Amniotic epithelial cell (primary cell): ENCODE measurements around the gene MFSD6.
"Not testable (repeated sequence)": the region's sequence is repeated elsewhere in the genome, so short reads cannot be mapped to it uniquely, and the experiment has no call there.

Source experiments
- DNase-seq: peaks from one replicate; pipeline ENCODE4 v3.0.0-alpha.2; 2010; ENCODE audit warnings: low read depth

Gene MFSD6

GRCh38 chr2:190407662-190408537, at the start of gene MFSD6:
MFSD6 (plus strand) TSS chr2:190408355; CDS start chr2:190436030, 27,675 bp downstream.
- DNase-seq: no peak

DNA sequence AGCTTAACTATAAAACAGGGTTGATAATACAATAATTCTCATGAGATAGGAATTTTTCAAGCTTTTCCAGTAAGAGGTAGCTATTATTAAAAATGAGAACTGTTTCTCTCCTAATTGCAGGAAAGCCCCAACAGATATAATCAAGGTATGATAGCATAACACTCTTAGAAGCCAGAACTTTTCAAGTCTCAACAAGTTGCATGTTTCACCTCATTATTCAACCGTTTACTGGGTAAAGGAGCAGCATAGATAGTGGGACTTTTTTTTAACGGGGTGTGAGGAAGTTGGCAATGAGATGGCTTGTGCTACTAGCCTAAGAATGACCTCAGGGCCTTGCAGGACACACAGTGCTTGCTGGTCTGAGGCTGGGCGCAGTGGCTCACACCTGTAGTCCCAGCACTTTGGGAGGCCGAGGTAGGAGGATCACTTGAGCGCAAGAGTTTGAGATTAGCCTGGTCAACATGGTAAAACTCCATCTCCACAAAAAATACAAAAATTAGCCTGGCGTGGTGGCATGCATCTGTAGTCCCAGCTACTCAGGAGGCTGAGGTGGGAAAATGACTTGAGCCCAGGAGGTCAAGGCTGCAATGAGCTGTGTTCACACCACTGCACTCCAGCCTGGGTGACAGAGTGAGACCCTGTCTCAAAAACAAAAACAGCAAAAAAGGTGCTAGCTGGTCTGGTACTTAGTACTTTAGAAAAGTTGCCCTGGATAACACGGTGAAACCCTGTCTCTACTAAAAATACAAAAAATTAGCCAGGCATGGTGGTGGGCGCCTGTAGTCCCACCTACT, 49.3 kb upstream of the MFSD6 start:
- DNase-seq: not testable (repeated sequence)

DNA sequence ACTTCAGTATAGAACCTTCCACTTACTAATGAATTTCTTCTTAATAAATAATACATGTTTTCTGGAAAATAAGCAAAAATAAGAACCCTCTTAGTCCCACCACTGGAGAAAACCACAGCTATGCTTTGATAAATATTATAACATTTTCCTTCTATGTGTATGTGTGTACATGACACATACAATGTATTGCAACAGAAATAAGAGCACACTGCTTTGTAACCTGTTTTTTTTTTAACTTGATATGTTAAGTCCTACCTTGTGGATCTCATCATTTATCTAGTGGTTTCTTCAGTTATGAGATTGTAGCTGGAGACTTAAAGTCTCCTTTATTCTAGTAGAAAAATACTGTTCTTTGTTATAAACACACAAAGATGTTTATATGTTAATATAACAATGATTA, 47.6 kb upstream of the MFSD6 start:
- DNase-seq: peak; percentile 37

GRCh38 chr2:190360965-190361364, 47.2 kb upstream of the MFSD6 start:
- DNase-seq: no peak

- no peak for DNase-seq
Observed at GRCh38 chr2:190361572-190361971, 46.6 kb upstream of the MFSD6 start.

DNA sequence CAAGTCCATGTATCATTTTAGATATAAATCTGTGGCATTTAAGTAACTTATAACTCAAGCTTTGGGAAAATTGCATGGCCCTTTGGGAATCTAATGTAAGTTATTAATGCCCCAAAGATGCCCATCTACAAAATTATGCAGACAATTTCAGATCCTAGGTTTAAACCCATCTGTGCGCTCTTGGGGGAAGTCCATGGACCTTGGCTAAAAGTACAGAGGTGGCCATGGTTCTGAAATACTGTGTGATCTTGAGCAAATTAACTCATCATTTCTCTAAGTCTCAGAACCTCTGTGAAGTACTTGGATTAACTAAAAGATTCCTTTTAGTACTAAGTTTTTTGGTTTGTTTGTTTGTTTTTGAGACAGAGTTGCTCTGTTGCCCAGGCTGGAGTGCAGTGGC, 45.3 kb upstream of the MFSD6 start:
- DNase-seq: no peak

DNA sequence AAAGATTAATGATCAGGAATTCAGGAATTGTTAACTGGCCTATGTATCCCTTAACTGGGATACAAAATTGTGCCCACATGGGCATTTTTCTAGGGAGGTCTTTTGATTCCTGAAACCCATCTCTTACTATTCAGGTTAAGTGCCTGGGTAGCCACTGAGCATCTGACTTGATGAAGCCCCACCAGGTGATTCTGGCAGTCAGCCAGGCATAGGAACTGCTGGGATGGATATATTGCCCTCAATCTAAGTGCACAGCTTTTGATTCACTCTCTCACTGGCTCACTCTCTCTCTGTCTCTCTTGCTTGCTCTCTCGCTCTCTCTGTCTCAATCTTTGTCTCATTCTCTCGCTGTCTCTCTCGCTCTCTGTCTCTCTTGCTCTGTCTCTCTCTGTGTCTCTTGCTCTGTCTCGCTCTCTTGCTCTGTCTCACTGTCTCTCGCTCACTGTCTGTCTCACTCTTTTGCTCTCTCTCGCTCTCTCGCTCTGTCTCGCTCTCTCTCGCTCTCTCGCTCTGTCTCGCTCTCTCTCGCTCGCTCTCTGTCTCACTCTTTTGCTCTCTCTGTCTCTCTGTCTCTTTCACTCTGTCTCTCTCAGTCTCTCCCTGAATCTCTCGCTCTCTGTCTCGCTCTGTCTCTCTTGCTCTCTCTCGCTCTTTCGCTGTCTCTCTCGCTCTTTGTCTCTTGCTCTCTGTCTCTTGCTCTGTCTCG, 42.5 kb upstream of the MFSD6 start:
- no peak for DNase-seq

DNA sequence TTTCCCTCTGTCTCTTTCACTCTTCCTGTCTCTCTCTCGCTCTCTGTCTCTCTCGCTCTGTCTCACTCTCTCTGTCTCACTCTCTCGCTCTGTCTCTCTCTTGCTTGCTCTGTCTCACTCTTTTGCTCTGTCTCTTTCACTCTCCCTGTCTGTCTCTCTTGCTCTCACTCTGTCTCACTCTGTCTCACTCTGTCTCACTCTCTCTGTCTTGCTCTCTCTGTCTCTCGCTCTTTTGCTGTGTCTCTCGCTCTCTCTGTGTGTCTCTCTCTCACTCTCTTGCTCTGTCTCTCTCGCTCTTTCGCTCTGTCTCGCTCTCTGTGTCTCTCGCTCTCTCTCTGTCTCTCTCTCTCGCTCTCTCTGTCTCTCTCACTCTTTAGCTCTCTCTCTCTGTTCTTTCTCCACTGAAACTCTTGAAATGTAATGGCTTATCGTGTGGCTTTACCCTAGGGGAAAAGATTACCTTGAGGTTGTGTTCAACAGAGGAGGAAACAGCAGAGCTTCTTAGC, 41.9 kb upstream of the MFSD6 start:
- no peak for DNase-seq

DNA sequence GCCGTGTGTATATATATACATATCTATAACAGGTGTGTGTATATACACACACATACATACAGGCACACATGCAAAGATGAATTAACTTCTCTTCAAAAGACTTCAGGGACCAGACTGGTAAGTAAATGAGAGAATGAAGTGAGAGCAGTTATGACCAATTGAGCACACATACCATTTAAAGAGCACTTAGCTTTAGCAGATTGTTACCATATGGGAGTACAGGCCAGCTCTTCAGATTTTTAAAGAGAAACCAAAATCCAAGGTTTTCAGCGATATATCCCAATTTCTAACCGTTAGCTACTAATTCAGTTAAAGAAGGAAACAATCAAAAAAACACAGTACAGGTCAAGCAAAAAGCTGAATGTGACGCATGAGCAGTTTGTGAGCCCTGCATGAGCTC, 41.1 kb upstream of the MFSD6 start:
- no peak for DNase-seq

DNA sequence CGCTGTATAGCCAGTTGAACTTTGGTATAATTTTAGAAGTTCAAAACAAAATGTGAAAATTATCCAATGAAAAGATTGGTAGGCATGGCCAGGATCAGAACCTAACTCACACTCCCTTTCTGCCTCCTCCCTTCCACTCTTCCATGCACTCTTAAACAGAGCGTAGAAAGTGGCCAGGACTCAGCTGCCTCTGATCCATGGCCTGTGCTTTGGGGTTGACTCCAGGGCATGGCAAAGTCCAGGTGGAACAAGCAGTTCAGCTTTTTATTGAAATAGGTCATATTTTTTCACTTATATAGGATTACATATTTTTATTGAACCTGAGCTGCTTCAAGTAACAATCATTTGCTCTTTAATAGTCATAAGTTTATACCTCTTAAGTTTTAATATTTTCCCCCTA, 38.5 kb upstream of the MFSD6 start:
- DNase-seq: no peak

DNA sequence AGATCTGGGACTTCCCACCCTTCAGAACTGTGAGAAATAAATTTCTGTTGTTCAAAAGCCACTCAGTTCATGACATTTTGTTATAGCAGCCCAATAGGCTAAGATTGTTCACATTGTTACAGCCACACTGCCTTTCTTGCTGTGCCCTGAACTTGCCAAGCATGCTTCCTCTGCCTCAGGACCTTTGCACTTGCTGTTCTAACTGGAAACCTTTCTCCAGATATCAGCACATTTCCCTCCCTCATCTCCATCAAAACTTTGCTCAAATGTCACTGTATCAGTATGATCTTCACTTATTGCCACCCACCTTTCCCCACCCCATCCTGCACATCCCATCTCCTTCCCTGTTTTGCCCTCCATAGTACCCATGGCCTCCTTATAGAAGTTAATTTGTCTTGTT, 32.1 kb upstream of the MFSD6 start:
- DNase-seq: no peak

DNA sequence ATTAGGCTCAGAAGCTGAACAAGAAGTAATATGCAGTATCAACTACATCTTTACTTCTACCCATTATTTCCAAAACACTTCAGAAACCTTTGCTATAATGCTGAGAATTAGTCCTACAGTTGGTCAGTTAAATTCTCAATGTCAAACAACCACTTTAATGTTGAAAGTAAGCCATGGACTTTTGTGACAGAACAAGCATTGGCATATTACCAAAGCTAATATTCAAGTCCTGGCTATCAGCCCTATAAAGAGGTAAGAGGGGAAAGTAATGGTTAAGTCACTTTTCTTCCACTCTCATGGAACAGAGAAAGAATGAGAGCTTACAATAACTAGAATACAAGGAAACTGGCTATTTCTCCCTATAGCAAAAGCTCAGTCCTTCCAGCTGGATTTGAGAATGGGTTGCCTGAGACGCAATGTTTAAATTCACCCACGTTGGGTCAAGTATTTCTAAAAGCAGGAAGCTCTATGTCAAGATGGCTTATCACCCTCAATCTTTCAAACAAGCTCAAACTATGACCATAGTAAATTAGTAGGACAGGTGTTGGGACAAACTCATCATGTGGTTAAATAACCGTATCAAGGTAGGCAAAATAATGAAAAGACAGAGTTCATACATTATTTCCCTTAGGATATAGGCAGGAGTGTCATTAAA, 31.4 kb upstream of the MFSD6 start:
- DNase-seq: no peak

DNA sequence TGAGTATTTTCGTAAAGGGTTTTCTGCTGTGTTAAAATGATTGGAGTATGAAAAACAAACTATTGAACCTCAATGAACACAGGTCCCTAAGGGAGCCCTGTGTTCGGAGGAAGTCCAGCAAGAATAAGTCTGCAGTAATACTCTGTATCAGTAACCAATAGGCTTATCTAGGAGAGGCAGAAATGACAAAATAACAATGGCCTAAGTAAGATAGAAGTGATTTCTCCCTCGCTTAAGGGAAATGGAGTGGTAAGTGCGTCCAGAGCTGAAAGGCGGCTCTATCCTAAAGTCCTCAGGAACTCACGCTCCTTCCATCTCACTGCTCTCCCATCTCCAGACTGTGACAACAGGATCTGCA, 29.3 kb upstream of the MFSD6 start:
- DNase-seq: no peak

GRCh38 chr2:190379249-190379964, 28.7 kb upstream of the MFSD6 start:
- peak; percentile 67 for DNase-seq

GRCh38 chr2:190380962-190381412, 27.2 kb upstream of the MFSD6 start:
- no peak for DNase-seq

DNA sequence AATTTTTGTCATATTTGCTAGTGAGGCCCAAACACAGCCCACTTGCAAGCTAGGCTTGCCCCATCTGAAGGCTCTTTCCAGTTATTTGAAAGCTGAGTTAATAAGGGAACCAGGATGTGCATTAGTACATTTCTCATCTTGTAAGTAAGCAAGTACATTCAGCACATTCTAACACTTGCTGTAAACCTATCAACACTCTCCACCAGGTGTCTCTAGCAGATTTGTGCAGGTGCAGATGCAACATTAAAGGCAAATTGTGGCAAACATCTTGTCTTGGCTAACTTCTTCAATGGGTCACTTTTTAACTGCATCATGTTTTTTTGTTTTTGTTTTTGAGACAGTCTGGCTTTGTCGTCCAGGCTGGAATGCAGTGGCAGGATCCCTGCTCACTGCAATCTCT, 25.3 kb upstream of the MFSD6 start:
- DNase-seq: peak; percentile 61

- DNase-seq: no peak
Observed at GRCh38 chr2:190387422-190387821, 20.7 kb upstream of the MFSD6 start.

- DNase-seq: no peak
Observed at GRCh38 chr2:190396271-190396670, 11.9 kb upstream of the MFSD6 start.

DNA sequence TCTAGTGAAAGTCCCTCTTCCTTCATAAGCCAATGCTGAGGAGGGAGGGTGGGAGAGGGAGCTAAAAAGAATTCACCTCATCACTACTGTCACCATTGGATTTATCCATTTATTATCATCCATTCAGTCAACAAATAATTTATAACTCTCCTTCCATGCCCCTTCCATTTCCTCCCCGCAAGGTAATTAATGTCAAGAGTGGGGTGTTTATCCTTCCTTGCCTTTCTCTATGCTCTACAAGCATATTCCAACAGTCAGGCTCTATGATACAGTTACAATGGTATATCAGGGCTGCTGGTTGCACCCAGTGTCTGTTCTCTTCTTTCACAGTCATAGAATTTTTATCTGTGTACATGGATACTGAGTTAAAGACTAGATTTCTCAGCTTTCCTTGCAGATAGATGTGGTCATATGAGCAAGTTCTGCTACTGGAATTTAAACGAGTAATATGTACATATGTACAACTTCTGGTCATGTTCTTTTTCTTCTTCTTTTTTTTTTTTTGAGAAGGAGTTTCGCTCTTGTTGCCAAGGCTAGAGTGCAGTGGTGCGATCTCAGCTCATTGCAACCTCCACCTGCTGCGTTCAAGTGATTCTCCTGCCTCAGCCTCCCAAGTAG, 5.1 kb upstream of the MFSD6 start:
- no peak for DNase-seq

DNA sequence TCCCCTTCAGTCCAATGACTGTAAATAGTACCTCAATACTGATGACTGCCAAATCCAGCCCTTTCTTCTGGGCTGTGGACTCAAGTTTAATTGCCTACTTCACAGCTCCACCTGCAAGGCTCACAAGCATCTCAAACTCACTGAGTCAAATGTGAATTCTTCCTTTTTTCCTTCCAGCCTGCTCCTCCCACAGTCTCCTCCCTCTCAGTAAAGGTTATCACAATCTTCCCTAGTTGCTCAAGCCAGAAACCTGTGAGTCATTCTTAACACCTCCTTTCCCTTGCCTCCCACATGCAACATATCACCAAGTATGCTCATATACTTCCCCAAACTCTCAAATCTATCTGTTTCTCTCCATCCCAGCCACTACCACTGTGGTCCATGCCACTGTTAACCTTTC, 3.7 kb upstream of the MFSD6 start:
- DNase-seq: peak; percentile 92

GRCh38 chr2:190405070-190405469, 3.1 kb upstream of the MFSD6 start:
- peak; percentile 46 for DNase-seq
